ENCODE results near the gene RTL5. TPM values are rescaled to one million over a fixed set of nuclear protein-coding genes. Genes with fewer than 3 reads are reported as not detected.

Gene RTL5
- polyA plus RNA-seq, 3 donors, result 22.1 to 23.7 (median 23.0) TPM

GRCh38 chrX:72079607-72080006 is 52.1 kb downstream of the RTL5 start:
- DNase-seq (ENCODE audit: low read depth in 3 of 3, low spot score in 2 of 3), result no peak

- DNase-seq (ENCODE audit: low read depth in 3 of 3, low spot score in 2 of 3), result no peak
Measured at GRCh38 chrX:72078411-72078810, 53.3 kb downstream of the RTL5 start.

Other genes starting within 250 kb of the RTL5 start
- gene NHSL2, start 221.1 kb downstream of the RTL5 start, polyA plus RNA-seq (ENCODE audit: insufficient read length in 3 of 3), result 1 to 10 TPM; 8.5 to 8.6 (median 8.6) TPM
- gene PIN4, start 49.8 kb upstream of the RTL5 start, polyA plus RNA-seq (ENCODE audit: insufficient read length in 3 of 3), result 10 to 100 TPM; 49.9 to 63.2 (median 62.4) TPM
- 1 to 10 TPM; 4.1 to 4.8 (median 4.7) TPM for gene ERCC6L, start 107.1 kb upstream of the RTL5 start, polyA plus RNA-seq (ENCODE audit: insufficient read length in 3 of 3)
- 1,000 to 10,000 TPM; 1,772 to 1,843 (median 1,795) TPM for gene RPS4X, start 145.3 kb upstream of the RTL5 start, polyA plus RNA-seq (ENCODE audit: insufficient read length in 3 of 3)
- gene CITED1, start 174.0 kb upstream of the RTL5 start, polyA plus RNA-seq (ENCODE audit: insufficient read length in 3 of 3), result 10 to 100 TPM in 2 of 3 donors, 1 to 10 TPM in 1; 9.9 to 13.8 (median 12.2) TPM